Choroid plexus epithelial cell (primary cell): ENCODE results near the gene SULT1C4.

ENCODE experiments used
- DNase-seq: peaks from one replicate; pipeline ENCODE4 v3.0.0-alpha.2; 2010; ENCODE audit warnings: low read depth
- H3K4me3 ChIP-seq: 2 replicates; pipeline ENCODE4 v1.5.1; 2011; ENCODE audit warnings: low read depth, mild to moderate bottlenecking, control low read depth, low read length, moderate library complexity
- TF ChIP-seq, protein P1 (sequence below): conservative IDR thresholded peaks from 2 replicates; pipeline ENCODE4 v1.5.1; 2011; ENCODE audit warnings: low read depth, mild to moderate bottlenecking, control low read depth, inconsistent platforms, low read length, moderate library complexity

Gene SULT1C4

DNA sequence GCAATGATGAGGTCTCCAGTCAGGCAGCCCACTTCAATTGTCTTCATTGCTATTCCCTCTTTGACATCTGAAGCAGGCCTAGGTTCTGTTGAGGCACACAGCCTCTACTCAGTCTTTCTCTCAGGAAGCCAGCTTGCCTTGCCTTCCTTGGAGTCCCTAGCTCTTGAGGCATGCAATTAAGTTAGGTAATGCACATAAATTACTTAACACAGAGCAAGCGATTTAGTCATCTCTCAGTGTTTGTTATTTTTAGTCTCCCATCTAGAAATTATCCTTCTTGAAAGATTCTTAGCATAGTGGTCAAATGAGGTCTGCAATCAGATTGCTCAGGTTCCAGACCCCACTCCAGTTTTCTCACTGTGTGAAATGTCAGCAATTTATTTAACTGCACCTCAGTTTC, 32.0 kb downstream of the SULT1C4 start:
- no peak overlapping the region for H3K4me3 ChIP-seq
- peak; percentile 75 for DNase-seq
- TF ChIP-seq, protein P1, sequence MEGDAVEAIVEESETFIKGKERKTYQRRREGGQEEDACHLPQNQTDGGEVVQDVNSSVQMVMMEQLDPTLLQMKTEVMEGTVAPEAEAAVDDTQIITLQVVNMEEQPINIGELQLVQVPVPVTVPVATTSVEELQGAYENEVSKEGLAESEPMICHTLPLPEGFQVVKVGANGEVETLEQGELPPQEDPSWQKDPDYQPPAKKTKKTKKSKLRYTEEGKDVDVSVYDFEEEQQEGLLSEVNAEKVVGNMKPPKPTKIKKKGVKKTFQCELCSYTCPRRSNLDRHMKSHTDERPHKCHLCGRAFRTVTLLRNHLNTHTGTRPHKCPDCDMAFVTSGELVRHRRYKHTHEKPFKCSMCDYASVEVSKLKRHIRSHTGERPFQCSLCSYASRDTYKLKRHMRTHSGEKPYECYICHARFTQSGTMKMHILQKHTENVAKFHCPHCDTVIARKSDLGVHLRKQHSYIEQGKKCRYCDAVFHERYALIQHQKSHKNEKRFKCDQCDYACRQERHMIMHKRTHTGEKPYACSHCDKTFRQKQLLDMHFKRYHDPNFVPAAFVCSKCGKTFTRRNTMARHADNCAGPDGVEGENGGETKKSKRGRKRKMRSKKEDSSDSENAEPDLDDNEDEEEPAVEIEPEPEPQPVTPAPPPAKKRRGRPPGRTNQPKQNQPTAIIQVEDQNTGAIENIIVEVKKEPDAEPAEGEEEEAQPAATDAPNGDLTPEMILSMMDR, result no peak

DNA sequence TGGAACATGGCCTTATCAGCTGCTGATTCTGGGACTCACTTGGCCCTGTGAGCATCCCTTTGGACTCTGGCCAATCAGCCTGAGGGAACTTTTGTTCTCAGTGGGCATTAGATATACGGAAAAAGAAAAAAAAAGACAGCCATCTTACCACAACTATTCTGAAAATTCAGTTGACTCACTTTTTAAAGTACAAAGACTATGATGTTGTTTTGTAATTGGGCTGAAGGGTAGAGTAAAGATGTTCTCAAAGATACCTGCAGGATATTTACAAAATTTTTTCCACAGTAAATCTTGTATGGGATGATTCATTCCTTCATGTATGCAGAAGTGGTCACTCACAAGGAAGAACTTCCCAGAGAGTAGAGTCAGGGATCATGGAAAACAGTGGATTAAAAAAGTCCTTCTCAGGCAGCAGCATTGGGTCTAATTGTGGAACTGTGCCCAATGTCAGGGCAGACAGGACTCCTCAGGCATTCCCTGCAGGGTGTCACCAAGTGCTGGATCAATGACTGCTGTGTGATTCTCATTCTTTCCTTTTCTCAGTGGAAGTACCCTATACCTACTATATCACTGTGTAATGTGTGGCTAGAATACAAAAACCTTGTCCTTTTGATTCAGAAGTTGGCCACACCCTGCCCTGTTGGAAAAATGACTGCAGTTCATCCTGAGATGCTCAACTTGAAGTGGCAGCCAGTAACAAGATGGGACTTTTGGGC, 35.4 kb downstream of the SULT1C4 start:
- DNase-seq, result peak; percentile 95
- no peak overlapping the region for H3K4me3 ChIP-seq
- TF ChIP-seq, protein P1, result no peak

DNA sequence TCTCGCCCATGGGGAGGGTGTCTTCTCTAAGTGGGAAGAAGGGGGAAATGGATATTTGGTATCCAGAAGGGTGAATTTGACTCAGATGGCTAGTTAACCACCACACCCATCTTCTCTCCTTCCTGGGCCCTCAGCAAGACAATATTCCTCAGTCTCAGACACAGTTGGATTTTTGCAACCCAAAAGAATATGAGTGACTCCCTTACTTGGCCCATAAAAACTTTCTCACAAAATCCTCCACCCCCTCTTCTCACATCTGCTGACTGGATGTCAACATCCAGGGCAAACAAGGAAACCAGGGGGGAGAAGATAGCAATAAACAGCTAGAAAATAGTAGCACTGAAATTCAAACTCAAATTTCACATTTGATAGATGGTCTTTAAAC, 35.9 kb downstream of the SULT1C4 start:
- TF ChIP-seq, protein P1, result no peak
- peak; percentile 26 for DNase-seq

DNA sequence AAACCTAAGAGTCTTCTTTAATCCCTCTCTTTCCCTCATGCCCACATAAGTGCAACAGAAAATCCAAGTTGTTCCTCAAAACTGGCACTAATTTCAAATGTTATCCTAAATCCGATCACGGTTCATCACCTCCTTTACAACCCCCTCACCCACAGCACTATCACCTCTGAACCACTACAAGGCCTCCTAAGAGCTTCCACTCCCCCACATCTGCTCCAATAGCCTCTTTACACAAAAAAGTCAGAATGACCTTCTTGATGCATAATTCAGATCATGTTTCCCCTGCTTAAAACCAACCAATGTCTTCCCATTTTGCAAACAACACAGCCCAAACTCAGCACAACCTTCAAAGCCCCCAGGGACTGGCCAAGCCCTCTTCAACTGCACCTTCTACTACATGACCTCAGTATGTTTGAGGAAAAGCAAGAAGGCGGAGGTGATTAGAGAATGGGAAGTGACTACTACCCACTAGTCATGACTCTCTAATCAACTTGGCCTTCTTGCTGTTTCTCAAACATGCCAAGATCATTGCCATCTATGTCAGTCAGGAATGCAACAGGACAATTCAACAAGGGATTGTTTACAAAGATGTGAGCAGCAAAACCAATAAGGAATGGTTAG, 36.6 kb downstream of the SULT1C4 start:
- TF ChIP-seq, protein P1, result no peak
- no peak for DNase-seq
- no peak overlapping the region for H3K4me3 ChIP-seq

More for the DNA sequence above, 35.9 kb downstream of the SULT1C4 start:
- H3K4me3 ChIP-seq, result no peak overlapping the region

DNA sequence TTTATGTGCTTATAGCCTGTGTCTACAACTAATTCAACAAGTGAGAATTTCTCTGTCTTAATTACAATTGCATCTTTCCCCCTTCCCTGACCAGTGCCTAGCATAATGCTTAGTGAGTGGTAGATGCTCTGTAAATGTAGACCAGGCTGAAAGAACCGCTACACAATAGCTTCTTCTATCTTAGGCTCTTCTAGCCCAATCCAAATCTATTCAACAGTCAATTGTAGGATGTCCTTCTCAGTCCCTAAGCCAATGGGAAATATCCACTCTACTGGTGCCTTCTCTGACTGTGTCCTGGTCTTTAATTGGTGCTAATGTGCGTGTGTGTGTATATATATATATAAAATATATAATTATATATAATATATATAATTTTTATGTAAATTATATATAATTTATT, 37.2 kb downstream of the SULT1C4 start:
- TF ChIP-seq, protein P1, result no peak
- no peak for DNase-seq
- H3K4me3 ChIP-seq, result no peak overlapping the region

DNA sequence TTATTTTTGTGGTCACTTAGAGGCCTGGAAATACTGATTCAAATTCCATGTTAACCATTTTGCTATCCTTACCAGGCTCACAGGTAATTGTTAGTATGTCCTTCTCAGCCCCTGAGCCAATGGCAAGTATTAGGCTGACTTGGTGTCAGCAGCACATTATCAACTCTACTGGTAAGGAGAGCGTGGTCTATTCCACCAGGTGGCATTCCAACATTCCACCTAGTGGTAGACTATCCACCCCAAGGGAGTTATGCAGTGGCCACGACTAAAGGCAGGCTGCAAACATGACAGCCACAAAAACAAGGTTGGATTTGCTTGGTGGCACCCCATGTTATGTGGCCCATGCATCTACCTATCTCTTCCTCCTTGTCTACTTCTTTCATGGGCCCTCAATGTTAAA, 39.5 kb downstream of the SULT1C4 start:
- no peak for DNase-seq
- TF ChIP-seq, protein P1, result no peak

DNA sequence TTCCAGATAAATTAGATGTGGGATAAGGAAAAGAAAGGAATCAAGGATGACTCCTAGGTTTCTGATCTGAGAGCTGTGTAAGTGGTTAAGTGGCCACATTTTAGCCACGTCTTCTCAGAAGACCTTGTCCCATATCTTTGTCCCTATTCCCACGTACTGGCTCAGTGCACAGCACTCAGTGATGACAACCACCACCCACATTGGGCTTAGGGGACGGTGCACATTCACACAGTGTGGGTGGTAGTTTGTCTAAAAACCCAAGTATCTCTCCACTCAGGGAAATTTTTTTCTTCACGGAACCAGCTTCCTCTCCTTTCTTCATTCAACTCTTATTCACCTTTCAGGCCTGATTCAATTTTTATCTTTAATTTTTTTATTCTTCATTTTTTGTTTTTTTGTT, 40.7 kb downstream of the SULT1C4 start:
- TF ChIP-seq, protein P1, result no peak
- DNase-seq, result no peak
- no peak overlapping the region for H3K4me3 ChIP-seq

More for the DNA sequence above, 39.5 kb downstream of the SULT1C4 start:
- H3K4me3 ChIP-seq, result no peak overlapping the region
